Activated T-cell treated with anti-CD3 and anti-CD28 coated beads, Interleukin-2, amount 50 U/mL, for 4 hours (primary cell): ENCODE data around the gene ATPAF2. TPM values are rescaled to one million over a fixed set of nuclear protein-coding genes. Genes with fewer than 3 reads are reported as not detected.

Source experiments
- ATAC-seq, 2 donors: fragments of 200-7000 bp; cut with Tn5 transposase; one replicate each; pipeline ENCODE4 v1.10.0; 2021
- DNase-seq: peaks from one replicate; pipeline ENCODE4 v3.0.0-alpha.2; 2020
- H3K27me3 Mint-ChIP-seq: one replicate; pipeline ENCODE4 v1.8.0; 2021; ENCODE audit warnings: low read depth, mixed read lengths
- H3K36me3 Mint-ChIP-seq: one replicate; pipeline ENCODE4 v1.8.0; 2022; ENCODE audit warnings: mixed read lengths; ENCODE audit not compliant: insufficient read depth
- H3K4me1 Mint-ChIP-seq: one replicate; pipeline ENCODE4 v1.8.0; 2021; ENCODE audit warnings: low read depth, mixed read lengths
- H3K4me3 Mint-ChIP-seq: one replicate; pipeline ENCODE4 v1.8.0; 2021; ENCODE audit warnings: mild to moderate bottlenecking, moderate library complexity, mixed read lengths
- H3K9me3 Mint-ChIP-seq: one replicate; pipeline ENCODE4 v1.8.0; 2021; ENCODE audit warnings: mixed read lengths
- total RNA-seq, 3 donors: library from RNA; stranded (reverse); gene quantifications; one replicate each; pipeline ENCODE4 v1.2.1, GENCODE V29; 2021

The ATPAF2 gene
- total RNA-seq, 3 donors from 2014 or later: 27.3 to 33.7 (median 33.4) TPM

DNA sequence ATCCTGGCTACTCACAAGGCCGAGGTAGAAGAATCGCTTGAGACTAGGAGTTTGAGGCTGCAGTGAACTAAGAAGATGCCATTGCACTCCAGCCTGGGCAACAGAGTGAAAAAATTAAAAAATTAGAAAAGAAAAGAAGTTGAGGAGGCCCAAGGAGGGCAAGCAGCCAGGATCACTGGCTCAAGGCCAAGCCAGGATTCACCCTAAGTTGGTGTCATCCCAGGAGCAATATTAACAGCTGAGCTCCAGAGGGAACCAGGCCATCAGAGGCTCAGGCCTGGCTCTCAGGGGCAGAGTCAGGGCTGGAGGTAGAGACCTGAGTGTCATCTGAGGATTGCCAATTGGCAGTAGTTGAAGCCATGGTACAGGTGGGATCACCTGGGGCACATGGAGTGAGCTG lies 45.6 kb downstream of the ATPAF2 start:
- no peak overlapping the region for H3K4me3 Mint-ChIP-seq
- no peaks in the 10 kb centered on the region for H3K9me3 Mint-ChIP-seq
- DNase-seq (no peak), ATAC-seq (no peak)
- peaks cover 1% of the 10 kb centered on the region for H3K4me1 Mint-ChIP-seq
- no peaks in the 10 kb centered on the region for H3K27me3 Mint-ChIP-seq
- no peaks in the 10 kb centered on the region for H3K36me3 Mint-ChIP-seq

DNA sequence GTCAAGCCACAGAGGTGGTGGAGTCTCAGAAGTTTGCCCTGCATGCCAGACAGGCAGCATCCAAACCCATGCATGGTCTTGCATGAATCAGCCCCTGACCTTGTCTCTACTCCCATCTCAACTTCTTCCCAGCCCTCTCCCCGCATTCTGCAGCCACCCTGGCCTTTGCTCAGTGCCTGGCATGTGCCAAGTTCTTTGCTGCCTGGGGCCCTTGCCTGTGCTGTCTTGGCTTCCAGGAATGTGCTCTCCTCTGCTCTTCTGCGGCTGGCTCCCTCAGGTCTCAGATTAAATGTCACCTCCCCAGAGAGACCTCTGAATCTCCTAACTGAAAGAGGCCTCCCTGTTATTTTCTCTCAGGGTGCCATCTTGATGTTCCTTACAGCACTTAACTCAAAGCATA lies 48.7 kb downstream of the ATPAF2 start:
- H3K27me3 Mint-ChIP-seq: no peaks in the 10 kb centered on the region

DNA sequence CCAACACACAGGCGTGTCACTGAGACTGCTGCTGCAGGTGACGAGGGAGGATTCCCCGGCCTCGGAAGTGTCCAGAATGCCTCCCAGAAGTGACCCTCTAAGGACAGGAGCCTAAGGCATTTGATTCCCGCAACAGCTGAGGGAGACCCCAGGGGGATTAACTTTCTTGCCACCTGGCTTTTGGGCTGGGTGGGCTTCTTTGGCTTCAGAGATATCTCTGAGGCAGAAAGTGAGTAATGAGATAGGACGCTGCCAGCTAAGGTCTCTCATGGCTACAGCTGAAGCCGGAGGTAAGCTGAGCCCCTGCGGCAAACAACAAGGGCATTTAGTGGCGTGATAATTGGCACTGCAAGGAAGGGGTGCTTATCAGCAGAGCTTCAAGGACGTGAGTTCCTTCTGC lies 49.4 kb downstream of the ATPAF2 start:
- Mint-ChIP-seq H3K27me3 (no peaks in the 10 kb centered on the region), H3K9me3 (no peaks in the 10 kb centered on the region), H3K36me3 (no peaks in the 10 kb centered on the region), H3K4me3 (no peak overlapping the region), H3K4me1 (peaks cover 1% of the 10 kb centered on the region)
- ATAC-seq (no peak), DNase-seq (no peak)

More for the DNA sequence above, 48.7 kb downstream of the ATPAF2 start:
- Mint-ChIP-seq H3K9me3 (no peaks in the 10 kb centered on the region), H3K4me1 (peaks cover 1% of the 10 kb centered on the region), H3K36me3 (no peaks in the 10 kb centered on the region), H3K4me3 (no peak overlapping the region)
- ATAC-seq: no peak
- DNase-seq: no peak

DNA sequence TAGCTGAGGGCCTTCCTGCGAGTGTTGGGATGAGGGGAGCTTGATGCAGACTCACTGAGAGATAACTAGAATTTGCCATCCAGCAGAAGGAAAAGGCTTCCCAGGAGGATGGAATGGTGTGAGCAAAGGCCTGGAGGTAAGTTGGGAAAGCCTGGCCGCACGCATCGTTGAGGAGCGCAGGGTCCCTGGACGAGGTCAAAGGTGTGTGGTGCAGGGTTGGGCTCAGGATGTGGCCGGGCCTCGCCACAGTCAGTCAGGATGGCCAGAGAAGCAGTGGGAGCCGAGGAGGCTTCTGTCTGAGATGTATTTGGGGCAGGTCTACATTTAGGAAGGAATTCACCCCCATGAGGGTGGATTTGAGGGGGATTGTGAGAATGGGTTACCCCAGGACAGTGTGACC lies 49.9 kb downstream of the ATPAF2 start:
- peaks cover 1% of the 10 kb centered on the region for H3K4me1 Mint-ChIP-seq
- H3K27me3 Mint-ChIP-seq: no peaks in the 10 kb centered on the region
- DNase-seq: no peak
- H3K36me3 Mint-ChIP-seq: no peaks in the 10 kb centered on the region
- no peak overlapping the region for H3K4me3 Mint-ChIP-seq
- no peak for ATAC-seq
- H3K9me3 Mint-ChIP-seq: no peaks in the 10 kb centered on the region

DNA sequence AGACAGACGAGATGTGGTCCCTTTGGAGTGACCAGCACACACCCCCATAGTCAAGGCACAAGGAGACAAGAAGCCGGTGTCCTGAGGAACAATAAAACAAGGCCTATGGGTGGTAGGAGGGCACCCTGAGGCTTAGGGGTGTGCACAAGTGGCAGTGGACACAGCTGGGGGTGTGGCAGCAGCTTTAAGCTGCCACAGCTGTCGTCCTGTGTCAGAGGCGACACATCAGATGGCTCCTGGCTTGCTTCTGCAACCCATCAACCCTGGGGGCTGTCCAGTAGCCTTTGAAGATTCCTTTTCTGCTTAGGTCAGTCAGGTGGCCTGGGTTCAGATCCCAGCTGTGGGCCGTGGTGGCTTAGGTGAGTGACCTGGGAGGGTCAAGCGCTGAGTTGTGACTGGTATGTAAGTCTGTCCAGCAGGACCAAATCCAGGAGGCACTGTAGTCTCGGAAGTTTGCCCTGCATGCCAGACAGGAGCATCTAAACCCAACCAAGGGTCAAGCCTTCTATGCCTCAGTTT lies 50.5 kb downstream of the ATPAF2 start:
- ATAC-seq (no peak), DNase-seq (no peak)
- no peaks in the 10 kb centered on the region for H3K9me3 Mint-ChIP-seq
- H3K4me3 Mint-ChIP-seq: no peak overlapping the region
- H3K36me3 Mint-ChIP-seq: no peaks in the 10 kb centered on the region
- H3K4me1 Mint-ChIP-seq: peaks cover 1% of the 10 kb centered on the region
- H3K27me3 Mint-ChIP-seq: no peaks in the 10 kb centered on the region

DNA sequence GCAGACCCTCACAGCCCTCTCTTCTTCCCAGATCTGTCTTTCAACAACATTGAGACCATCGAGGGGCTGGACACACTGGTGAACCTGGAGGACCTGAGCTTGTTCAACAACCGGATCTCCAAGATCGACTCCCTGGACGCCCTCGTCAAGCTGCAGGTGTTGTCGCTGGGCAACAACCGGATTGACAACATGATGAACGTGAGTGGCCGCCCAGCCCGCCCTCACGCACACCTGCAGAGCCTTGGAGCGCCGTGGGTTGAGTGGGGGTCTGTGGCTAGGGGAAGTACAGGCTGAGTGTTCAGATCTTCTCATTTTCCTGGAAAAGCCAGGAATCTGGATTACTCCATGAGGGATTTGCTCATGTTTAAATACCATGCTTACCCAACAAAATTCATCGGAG lies 51.1 kb downstream of the ATPAF2 start:
- Mint-ChIP-seq H3K4me1 (peaks cover 1% of the 10 kb centered on the region), H3K4me3 (no peak overlapping the region), H3K27me3 (no peaks in the 10 kb centered on the region), H3K36me3 (no peaks in the 10 kb centered on the region), H3K9me3 (no peaks in the 10 kb centered on the region)
- ATAC-seq: no peak
- DNase-seq: no peak

DNA sequence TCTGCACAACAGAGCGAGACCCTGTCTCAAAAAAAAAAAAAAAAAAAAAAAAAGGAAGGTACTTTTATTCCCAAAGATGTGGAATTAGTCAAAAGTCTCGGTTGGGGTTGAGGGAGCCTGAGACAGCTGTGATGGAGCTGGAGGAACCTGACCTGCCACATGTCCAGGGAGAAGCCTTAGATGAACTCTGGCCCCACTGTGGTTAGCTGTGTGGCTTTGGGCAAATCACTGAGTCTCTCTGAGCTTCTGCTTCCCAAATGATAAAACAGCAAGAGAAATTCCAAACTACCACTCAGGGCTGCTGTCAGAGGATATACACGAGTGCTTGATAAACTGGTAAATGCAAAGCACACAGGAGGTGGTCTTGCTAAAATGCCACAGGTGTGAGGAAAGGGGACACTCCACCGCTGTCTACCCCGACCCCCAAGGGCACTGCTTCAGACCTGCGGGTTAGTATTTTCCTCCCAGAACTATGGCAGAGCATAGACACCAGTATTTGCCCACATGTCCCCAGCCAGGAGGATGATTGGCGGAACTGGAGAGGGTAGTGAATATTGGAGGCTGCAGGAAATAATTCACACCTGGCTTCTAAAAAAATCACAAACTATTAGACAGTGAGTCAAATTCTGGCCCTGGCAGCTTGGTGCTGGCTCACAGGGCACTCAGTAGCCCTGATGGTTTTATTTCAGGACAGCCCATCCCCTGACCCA lies 51.6 kb downstream of the ATPAF2 start:
- ATAC-seq (no peak), DNase-seq (no peak)
- H3K9me3 Mint-ChIP-seq: no peaks in the 10 kb centered on the region
- H3K36me3 Mint-ChIP-seq: no peaks in the 10 kb centered on the region
- H3K4me3 Mint-ChIP-seq: no peak overlapping the region
- no peaks in the 10 kb centered on the region for H3K27me3 Mint-ChIP-seq
- peaks cover 1% of the 10 kb centered on the region for H3K4me1 Mint-ChIP-seq

DNA sequence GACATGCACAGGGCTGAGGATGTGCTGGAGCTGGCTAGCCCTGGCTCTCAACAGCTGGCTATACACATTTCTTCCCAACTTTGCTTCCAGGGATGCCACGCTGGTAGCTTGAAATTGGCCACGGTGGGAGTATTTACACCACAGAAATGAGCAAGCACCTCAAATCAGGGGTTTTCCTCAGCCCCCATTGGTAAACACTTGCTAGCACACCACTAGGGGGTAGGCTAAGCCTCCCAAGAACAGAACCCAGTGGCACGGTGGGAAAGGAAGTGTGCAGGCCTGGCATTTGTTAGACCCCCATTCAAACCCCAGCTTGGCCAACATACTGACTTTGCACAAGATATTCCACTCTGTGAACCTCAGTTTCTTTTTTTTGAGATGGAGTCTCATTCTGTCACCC lies 53.4 kb downstream of the ATPAF2 start:
- H3K4me3 Mint-ChIP-seq: no peak overlapping the region
- no peaks in the 10 kb centered on the region for H3K4me1 Mint-ChIP-seq
- DNase-seq (no peak), ATAC-seq (peak in 1 of 2 donors; percentile 43)
- no peaks in the 10 kb centered on the region for H3K36me3 Mint-ChIP-seq
- no peaks in the 10 kb centered on the region for H3K27me3 Mint-ChIP-seq
- H3K9me3 Mint-ChIP-seq: no peaks in the 10 kb centered on the region

DNA sequence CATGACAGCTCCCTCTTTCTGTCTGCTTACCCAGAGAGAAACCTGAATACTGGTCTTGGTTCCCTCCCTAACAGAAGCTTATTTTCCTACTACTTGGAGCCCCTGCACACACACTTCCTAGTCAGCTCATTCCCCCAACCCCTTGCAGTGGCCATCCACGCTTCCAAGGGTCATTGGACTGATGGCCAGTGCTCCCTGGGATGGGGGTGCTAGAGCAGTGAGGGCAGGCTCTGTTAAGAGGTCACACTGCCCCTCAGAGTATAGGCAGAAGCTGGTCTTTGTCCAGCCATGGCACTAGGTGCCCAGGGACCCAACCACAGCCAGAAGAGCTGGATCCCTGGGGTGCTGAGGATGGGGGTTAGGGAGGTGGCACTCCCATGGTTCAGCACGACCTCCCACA lies 53.8 kb downstream of the ATPAF2 start:
- Mint-ChIP-seq H3K27me3 (no peaks in the 10 kb centered on the region), H3K9me3 (no peaks in the 10 kb centered on the region), H3K4me1 (no peaks in the 10 kb centered on the region), H3K36me3 (no peaks in the 10 kb centered on the region), H3K4me3 (no peak overlapping the region)
- no peak for DNase-seq
- ATAC-seq: no peak

DNA sequence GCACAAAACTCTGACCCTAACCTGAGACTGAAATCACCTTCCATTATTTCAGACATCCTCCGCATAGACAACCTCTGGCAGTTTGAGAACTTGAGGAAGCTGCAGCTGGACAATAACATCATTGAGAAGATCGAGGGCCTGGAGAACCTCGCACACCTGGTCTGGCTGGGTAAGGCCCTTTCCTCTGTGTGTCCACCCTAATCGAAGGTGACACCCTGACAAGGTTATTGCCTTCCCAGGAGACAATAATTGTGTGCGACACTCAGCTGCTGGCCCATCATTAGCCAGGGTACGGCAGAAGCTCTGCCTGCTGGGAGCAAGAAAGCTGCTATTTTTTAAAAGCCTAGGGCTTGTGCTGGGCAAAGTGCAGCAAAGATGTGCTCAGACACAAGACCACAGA lies 55.2 kb downstream of the ATPAF2 start:
- no peaks in the 10 kb centered on the region for H3K9me3 Mint-ChIP-seq
- ATAC-seq (no peak), DNase-seq (no peak)
- H3K27me3 Mint-ChIP-seq: no peaks in the 10 kb centered on the region
- no peaks in the 10 kb centered on the region for H3K4me1 Mint-ChIP-seq
- H3K4me3 Mint-ChIP-seq: no peak overlapping the region
- H3K36me3 Mint-ChIP-seq: no peaks in the 10 kb centered on the region

DNA sequence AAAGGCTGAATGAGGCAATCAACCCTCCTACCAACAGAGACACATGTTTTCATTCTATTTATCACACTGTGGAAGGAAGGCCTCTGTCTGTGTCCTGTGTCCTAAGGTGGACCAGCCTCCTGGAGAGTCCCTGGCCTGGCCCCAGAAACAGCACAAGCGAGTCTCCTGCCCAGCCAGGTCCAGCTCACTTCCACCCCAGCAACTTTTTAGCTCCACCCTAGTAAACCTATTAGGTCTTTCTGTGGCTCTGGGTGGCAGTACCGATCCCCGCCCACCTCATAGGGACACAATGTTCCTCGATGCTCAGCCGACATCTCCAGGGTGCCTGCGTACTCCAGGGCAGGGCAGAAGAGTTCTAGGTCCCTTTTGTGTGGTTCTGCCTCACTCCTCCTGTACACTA lies 55.6 kb downstream of the ATPAF2 start:
- H3K4me3 Mint-ChIP-seq: no peak overlapping the region
- ATAC-seq: no peak
- no peaks in the 10 kb centered on the region for H3K36me3 Mint-ChIP-seq
- no peaks in the 10 kb centered on the region for H3K4me1 Mint-ChIP-seq
- no peaks in the 10 kb centered on the region for H3K9me3 Mint-ChIP-seq
- DNase-seq: no peak
- no peaks in the 10 kb centered on the region for H3K27me3 Mint-ChIP-seq

DNA sequence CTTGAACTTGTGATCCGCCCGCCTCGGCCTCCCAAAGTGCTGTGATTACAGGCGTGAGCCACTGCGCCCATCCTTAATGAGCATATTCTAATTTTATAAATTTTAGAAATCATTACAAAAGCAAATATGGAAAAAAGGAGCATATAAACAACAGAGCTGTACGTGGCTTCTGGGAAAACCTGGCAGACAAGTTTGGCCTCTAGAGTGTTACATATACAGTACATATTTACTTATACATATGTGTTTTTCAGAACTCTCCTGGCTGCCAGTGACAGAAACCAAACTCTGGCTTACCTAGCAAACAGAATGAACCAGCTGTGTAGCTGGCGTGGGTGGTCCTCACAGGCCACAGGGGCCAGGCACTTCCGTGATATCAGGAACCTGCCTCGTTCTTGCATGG lies 56.2 kb downstream of the ATPAF2 start:
- ATAC-seq (no peak), DNase-seq (no peak)
- Mint-ChIP-seq H3K4me3 (no peak overlapping the region), H3K36me3 (no peaks in the 10 kb centered on the region), H3K27me3 (no peaks in the 10 kb centered on the region), H3K9me3 (no peaks in the 10 kb centered on the region), H3K4me1 (no peaks in the 10 kb centered on the region)

DNA sequence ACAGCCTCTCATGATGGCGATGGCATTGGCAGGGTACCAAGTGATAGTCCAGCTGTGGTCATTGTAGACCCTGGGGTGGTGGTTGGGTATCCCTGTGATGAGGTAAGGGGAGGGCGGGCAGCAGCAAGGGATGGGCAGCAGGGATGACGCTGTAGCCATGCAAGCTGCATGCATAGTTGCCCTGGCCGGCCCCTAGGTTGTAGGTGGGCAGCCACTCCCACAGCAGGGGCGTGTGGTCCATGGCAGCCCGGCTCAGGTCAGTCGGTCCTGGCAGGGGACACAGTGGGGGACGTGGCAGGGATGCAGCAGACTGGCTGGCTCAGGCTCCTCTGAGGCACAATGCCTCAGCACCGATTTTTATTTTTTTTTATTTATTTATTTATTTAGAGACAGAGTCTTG lies 57.6 kb downstream of the ATPAF2 start:
- DNase-seq (no peak), ATAC-seq (no peak)
- no peak overlapping the region for H3K4me3 Mint-ChIP-seq
- no peaks in the 10 kb centered on the region for H3K27me3 Mint-ChIP-seq
- no peaks in the 10 kb centered on the region for H3K9me3 Mint-ChIP-seq
- no peaks in the 10 kb centered on the region for H3K4me1 Mint-ChIP-seq
- H3K36me3 Mint-ChIP-seq: no peaks in the 10 kb centered on the region

DNA sequence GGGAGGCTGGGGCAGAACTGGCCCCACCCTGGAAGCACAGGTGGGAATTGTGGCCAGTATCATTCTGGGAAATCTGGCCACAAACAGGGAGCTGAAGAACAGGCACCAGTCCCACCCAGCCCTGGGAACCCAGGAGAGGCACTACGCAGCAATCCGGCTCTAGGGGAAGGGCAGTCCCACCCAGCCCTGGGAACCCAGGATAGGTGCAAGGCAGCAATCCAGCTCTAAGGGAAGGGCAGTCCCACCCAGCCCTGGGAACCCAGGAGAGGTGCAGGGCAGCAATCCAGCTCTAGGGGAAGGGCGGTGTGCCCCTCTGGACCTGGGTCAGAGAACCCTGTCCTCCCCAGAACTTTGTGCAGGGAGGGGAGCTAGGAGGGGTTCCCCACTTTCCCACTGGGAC lies 59.2 kb downstream of the ATPAF2 start:
- H3K36me3 Mint-ChIP-seq: no peaks in the 10 kb centered on the region
- DNase-seq (no peak), ATAC-seq (no peak)
- H3K4me1 Mint-ChIP-seq: no peaks in the 10 kb centered on the region
- H3K4me3 Mint-ChIP-seq: no peak overlapping the region
- H3K9me3 Mint-ChIP-seq: no peaks in the 10 kb centered on the region
- no peaks in the 10 kb centered on the region for H3K27me3 Mint-ChIP-seq

DNA sequence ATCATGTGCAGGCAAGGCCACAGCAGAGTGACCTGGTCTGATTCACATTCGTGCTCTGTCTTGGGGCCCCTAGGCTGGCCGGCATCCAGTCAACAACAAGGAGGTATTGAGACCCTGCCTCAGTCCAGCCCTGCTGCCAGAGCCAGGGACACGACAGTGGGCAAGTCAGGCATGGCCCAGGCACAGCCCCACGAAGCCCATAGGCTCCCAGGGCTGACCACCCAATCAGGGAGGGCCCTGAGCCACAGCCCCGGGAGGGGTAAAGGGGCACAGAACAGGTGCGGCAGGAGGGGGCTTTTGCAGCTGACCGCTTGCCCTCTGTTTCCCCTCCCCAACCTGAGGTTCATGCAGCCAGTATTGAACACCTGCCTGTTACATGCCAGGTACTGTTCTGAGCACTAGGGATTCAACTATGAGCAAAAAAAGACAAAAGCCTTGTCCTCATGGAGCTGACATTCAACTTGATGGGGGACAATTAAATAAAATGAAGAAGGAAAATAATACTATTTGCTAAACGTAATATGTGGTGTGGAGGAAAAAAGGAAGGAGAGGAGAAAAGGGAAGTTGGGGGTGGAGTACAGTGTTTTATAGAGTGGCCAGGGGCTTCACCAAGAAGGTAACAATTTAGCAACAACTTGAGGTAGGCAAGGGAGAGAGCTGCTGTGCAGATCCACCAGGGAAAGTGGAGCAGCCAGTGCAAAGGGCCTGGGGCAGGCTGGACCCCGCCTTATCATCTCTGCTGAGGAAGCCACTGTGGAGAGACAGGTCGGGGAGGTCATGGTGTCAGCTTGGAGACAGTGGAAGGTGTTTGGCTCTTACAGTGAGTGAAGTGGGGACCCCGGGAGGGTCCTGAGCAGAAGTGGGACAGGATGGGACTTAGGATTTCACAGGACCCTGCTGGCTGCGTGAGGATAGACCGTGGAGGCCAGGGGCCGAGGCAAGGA lies 60.2 kb downstream of the ATPAF2 start:
- H3K4me3 Mint-ChIP-seq: no peak overlapping the region
- no peaks in the 10 kb centered on the region for H3K9me3 Mint-ChIP-seq
- H3K27me3 Mint-ChIP-seq: no peaks in the 10 kb centered on the region
- DNase-seq (no peak), ATAC-seq (no peak)
- no peaks in the 10 kb centered on the region for H3K36me3 Mint-ChIP-seq
- no peaks in the 10 kb centered on the region for H3K4me1 Mint-ChIP-seq
